B cell (primary cell): ENCODE results near the gene SLC4A2. TPM values are rescaled to one million over a fixed set of nuclear protein-coding genes. Genes with fewer than 3 reads are reported as not detected.

ENCODE experiments used
- ATAC-seq: fragments of 200-7000 bp; cut with Tn5 transposase; one replicate; pipeline ENCODE4 v1.10.0; 2021; ENCODE audit warnings: low read depth, mild to moderate bottlenecking, moderate number of reproducible peaks, moderate library complexity
- CTCF ChIA-PET: fragments of 350-600 bp; sonication (Branson Sonifier 250); formaldehyde crosslinking; loops from one replicate; lab custom pipeline; 2021; ENCODE audit warnings: antibody characterized with exemption, inconsistent platforms; lab: Charles Lee
- POLR2A ChIA-PET: fragments of 350-600 bp; sonication (Branson Sonifier 250); formaldehyde crosslinking; loops from one replicate; lab custom pipeline; 2021; ENCODE audit warnings: antibody characterized with exemption; lab: Charles Lee
- DNase-seq: peaks from one replicate; pipeline ENCODE4 v3.0.0; 2013
- H2AFZ ChIP-seq: 2 replicates; pipeline ENCODE4 v1.6.1; 2012; ENCODE audit warnings: mild to moderate bottlenecking, low read depth, low read length; ENCODE audit not compliant: insufficient read depth, poor library complexity, severe bottlenecking
- H3K27ac ChIP-seq, 2 donors: 1 replicate in 1 of 2; 2 replicates in 1 of 2; pipeline ENCODE4 v1.5.1; 2012 to 2013; ENCODE audit warnings: low read length in 2 of 2, mild to moderate bottlenecking in 2 of 2, moderate library complexity in 1 of 2
- H3K27me3 ChIP-seq, 4 experiments: fragments of 200-600 bp in 1 of 4; sonication (generic) in 1 of 4; replicated peaks in 1 of 4; 1 replicate in 2 of 4; 2 replicates in 2 of 4; pipeline versions ENCODE4 v1.6.1 to v1.7.0; 2013 to 2016; ENCODE audit warnings: low read length in 3 of 4, mild to moderate bottlenecking in 2 of 4, mixed read lengths in 1 of 4, moderate library complexity in 1 of 4; ENCODE audit not compliant: insufficient read depth in 4 of 4, control insufficient read depth in 3 of 4; ENCODE audit errors: control extremely low read depth in 1 of 4
- H3K36me3 ChIP-seq, 2 experiments: replicated peaks in 1 of 2; 1 replicate in 1 of 2; 2 replicates in 1 of 2; pipeline versions ENCODE4 v1.6.1 to v1.7.1; 2013; ENCODE audit warnings: low read length in 1 of 2; ENCODE audit not compliant: insufficient read depth in 2 of 2, control insufficient read depth in 1 of 2; ENCODE audit errors: control extremely low read depth in 1 of 2, extremely low read depth in 1 of 2
- H3K4me1 ChIP-seq, 2 donors: fragments of 200-600 bp in 1 of 2; sonication (generic) in 1 of 2; 1 replicate in 1 of 2; 2 replicates in 1 of 2; pipeline versions ENCODE4 v1.5.1 to v1.6.1; 2013 to 2017; ENCODE audit warnings: low read length in 2 of 2; ENCODE audit not compliant: control insufficient read depth in 2 of 2, insufficient read depth in 2 of 2
- H3K4me2 ChIP-seq: replicated peaks from 2 replicates; pipeline ENCODE3; 2012; ENCODE audit warnings: mild to moderate bottlenecking, low read depth, low read length; ENCODE audit not compliant: poor library complexity, severe bottlenecking
- H3K4me3 ChIP-seq, 5 experiments: fragments of 200-600 bp in 1 of 5; sonication (generic) in 1 of 5; 1 replicate in 3 of 5; 2 replicates in 2 of 5; pipeline versions ENCODE4 v1.5.1 to v1.7.0; 2011 to 2016; ENCODE audit warnings: low read length in 4 of 5, mild to moderate bottlenecking in 4 of 5, low read depth in 2 of 5, control low read depth in 1 of 5, moderate library complexity in 1 of 5; ENCODE audit not compliant: insufficient read depth in 1 of 5; ENCODE audit errors: control extremely low read depth in 1 of 5, extremely low read depth in 1 of 5
- H3K79me2 ChIP-seq: fragments of 200-600 bp; sonication (generic); one replicate; pipeline ENCODE4 v1.6.0; 2016; ENCODE audit warnings: low read length; ENCODE audit not compliant: control insufficient read depth, insufficient read depth
- H3K9ac ChIP-seq: fragments of 200-600 bp; sonication (generic); 2 replicates; pipeline ENCODE4 v1.6.1; 2017; ENCODE audit warnings: mild to moderate bottlenecking, low read length, moderate library complexity
- H3K9me3 ChIP-seq, 3 donors: one replicate each; pipeline versions ENCODE4 v1.6.1 to v1.7.1; 2013; ENCODE audit warnings: low read length in 2 of 3; ENCODE audit not compliant: control insufficient read depth in 2 of 3, insufficient read depth in 1 of 3; ENCODE audit errors: control extremely low read depth in 1 of 3
- H4K20me1 ChIP-seq: 2 replicates; pipeline ENCODE4 v1.6.0; 2012; ENCODE audit warnings: mild to moderate bottlenecking, low read length; ENCODE audit not compliant: insufficient read depth, control insufficient read depth, poor library complexity, severe bottlenecking
- H3K27ac Mint-ChIP-seq: one replicate; pipeline ENCODE4 v1.8.0; 2021; ENCODE audit warnings: mixed read lengths
- H3K27me3 Mint-ChIP-seq: one replicate; pipeline ENCODE4 v1.8.0; 2021; ENCODE audit warnings: mixed read lengths
- H3K4me1 Mint-ChIP-seq: one replicate; pipeline ENCODE4 v1.8.0; 2021; ENCODE audit warnings: mixed read lengths
- H3K4me3 Mint-ChIP-seq: one replicate; pipeline ENCODE4 v1.8.0; 2021; ENCODE audit warnings: mixed read lengths
- H3K9me3 Mint-ChIP-seq: one replicate; pipeline ENCODE4 v1.8.0; 2022; ENCODE audit warnings: mixed read lengths; ENCODE audit not compliant: insufficient read depth
- EZH2 ChIP-seq: IDR thresholded peaks from 2 replicates; pipeline ENCODE4 v1.6.1; 2012; ENCODE audit warnings: borderline replicate concordance, low read depth, mild to moderate bottlenecking, moderate library complexity, low read length; ENCODE audit not compliant: insufficient read depth, poor library complexity, severe bottlenecking
- WGBS: methylation state at CpG from one replicate; pipeline ENCODE4 v1.1.5; 2013; ENCODE audit warnings: missing lambda C conversion rate; ENCODE audit not compliant: insufficient coverage; 5-methylcytosine and 5-hydroxymethylcytosine counted together
- intact Hi-C: fragments of 100-400 bp; cut with micrococcal nuclease; formaldehyde crosslinking; loops from one replicate; pipeline ENCODE4 v1.10.0; 2022
- polyA plus RNA-seq: library from polyadenylated mRNA; depleted of rRNA; stranded (reverse); fragments of >200 nt; gene quantifications from 2 replicates; pipeline ENCODE4 v1.2.3, GENCODE V29; 2012
- total RNA-seq, 2 donors: library from RNA; stranded (reverse); fragments of 120-200 nt in 1 of 2; gene quantifications; 1 replicate in 1 of 2; 2 replicates in 1 of 2; pipeline versions ENCODE4 v1.2.3 to v1.2.4, GENCODE V29; 2013 to 2022
- TF ChIP-seq, protein P1 (sequence below): fragments of 200-600 bp; IDR thresholded peaks from one replicate; pipeline ENCODE4 v1.8.0; 2022; ENCODE audit warnings: antibody characterized with exemption, mild to moderate bottlenecking

SLC4A2 gene
- total and polyA plus RNA-seq, 2 donors (not counting 1 experiment from before 2014, with no cell fraction given), result 82.8 to 113 TPM

DNA sequence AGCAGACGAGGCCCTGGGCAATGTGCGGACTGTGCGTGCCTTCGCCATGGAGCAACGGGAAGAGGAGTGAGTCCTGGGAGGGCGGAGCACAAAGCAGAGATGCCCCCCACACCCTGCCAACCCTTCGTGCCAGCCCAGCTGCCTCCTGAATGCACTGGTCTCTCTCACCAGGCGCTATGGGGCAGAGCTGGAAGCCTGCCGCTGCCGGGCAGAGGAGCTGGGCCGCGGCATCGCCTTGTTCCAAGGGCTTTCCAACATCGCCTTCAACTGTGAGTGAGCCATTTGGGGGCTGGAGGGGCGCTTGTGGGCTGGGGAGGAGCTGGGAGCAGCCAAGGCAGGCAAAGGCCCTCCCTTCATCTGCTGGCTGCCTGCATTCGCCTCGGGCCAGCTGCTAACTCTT, 23.5 kb upstream of the SLC4A2 start:
- Mint-ChIP-seq H3K27me3 (no peaks in the 10 kb centered on the region), H3K4me1 (no peaks in the 10 kb centered on the region), H3K4me3 (no peak overlapping the region), H3K9me3 (no peaks in the 10 kb centered on the region), H3K27ac (no peak overlapping the region)
- no peaks in the 10 kb centered on the region for H3K9me3 ChIP-seq
- H2AFZ ChIP-seq, result no peak overlapping the region
- ChIA-PET POLR2A (no interaction called here), CTCF (no interaction called here)
- H3K27ac ChIP-seq, result no peak overlapping the region
- H3K4me1 ChIP-seq, result no peaks in the 10 kb centered on the region
- no peaks in the 10 kb centered on the region for H4K20me1 ChIP-seq
- no peaks in the 10 kb centered on the region for H3K27me3 ChIP-seq
- DNase-seq, result no peak
- 99% methylated on average over 16 of the region's 17 CpGs for WGBS
- H3K9ac ChIP-seq, result no peak overlapping the region
- H3K4me2 ChIP-seq, result no peak overlapping the region
- H3K36me3 ChIP-seq, result peaks cover 0 to 23% of the 10 kb centered on the region in 2 experiments
- no peak for ATAC-seq
- H3K4me3 ChIP-seq, result no peak overlapping the region
- peaks cover 3% of the 10 kb centered on the region for H3K79me2 ChIP-seq
- intact Hi-C loops, result no loop called here
- TF ChIP-seq EZH2, result no peak
- TF ChIP-seq, protein P1, sequence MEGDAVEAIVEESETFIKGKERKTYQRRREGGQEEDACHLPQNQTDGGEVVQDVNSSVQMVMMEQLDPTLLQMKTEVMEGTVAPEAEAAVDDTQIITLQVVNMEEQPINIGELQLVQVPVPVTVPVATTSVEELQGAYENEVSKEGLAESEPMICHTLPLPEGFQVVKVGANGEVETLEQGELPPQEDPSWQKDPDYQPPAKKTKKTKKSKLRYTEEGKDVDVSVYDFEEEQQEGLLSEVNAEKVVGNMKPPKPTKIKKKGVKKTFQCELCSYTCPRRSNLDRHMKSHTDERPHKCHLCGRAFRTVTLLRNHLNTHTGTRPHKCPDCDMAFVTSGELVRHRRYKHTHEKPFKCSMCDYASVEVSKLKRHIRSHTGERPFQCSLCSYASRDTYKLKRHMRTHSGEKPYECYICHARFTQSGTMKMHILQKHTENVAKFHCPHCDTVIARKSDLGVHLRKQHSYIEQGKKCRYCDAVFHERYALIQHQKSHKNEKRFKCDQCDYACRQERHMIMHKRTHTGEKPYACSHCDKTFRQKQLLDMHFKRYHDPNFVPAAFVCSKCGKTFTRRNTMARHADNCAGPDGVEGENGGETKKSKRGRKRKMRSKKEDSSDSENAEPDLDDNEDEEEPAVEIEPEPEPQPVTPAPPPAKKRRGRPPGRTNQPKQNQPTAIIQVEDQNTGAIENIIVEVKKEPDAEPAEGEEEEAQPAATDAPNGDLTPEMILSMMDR, result no peak

DNA sequence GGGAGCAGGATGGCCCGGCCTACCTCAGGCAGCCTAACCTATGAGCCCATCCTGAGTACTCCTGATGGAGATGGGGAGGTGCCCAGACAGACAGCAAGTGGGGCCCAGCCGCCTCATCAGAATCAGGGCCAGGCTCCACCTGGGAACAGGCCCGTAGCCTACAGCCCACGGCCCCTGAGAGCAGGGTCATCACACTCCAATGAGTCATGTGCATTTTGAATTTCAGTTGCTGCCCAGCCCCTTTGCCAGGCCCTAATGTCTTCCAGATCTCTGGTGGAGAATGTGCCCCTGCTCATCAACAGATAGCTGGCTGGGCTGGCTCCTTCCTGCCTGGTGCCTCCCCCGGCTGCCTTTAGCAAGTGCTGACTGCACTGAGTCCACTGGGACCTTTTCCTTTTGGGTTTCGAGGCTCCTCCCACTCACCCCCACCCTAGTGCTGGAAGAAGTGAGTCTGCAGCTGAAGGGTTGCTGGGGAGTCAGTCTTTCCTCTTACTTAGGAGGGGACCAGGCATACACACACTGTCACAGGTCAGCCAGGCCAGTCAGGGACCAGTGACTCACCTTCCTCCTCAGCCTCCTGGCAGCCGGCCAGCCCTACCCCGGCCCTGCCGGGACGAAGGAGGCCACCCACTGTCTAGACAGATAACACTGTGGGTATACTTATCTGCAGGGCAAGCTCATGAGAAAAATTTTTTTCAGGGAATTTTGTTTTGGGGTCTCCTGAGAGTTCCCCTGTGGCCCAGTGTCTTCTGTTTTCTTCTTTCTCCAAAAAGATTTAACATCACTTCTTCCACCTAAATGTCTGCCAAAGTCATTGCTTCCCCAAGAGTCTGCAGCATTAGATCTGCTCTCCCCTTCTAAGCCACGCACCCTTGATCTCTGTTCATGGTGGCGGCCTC, 20.2 kb upstream of the SLC4A2 start:
- no peak overlapping the region for H3K4me2 ChIP-seq
- H2AFZ ChIP-seq, result no peak overlapping the region
- no peak for ATAC-seq
- H3K27me3 ChIP-seq, result no peaks in the 10 kb centered on the region
- H3K9me3 ChIP-seq, result no peaks in the 10 kb centered on the region
- H4K20me1 ChIP-seq, result no peaks in the 10 kb centered on the region
- H3K27ac ChIP-seq, result no peak overlapping the region
- peaks cover 0 to 21% of the 10 kb centered on the region in 2 experiments for H3K36me3 ChIP-seq
- H3K4me3 ChIP-seq, result no peak overlapping the region
- no peak overlapping the region for H3K9ac ChIP-seq
- Mint-ChIP-seq H3K27ac (no peak overlapping the region), H3K27me3 (no peaks in the 10 kb centered on the region), H3K4me1 (no peaks in the 10 kb centered on the region), H3K9me3 (no peaks in the 10 kb centered on the region), H3K4me3 (no peak overlapping the region)
- no peak for DNase-seq
- H3K79me2 ChIP-seq, result no peaks in the 10 kb centered on the region
- H3K4me1 ChIP-seq, result no peaks in the 10 kb centered on the region
- POLR2A ChIA-PET, result no interaction called here
- WGBS, result 77% methylated on average over 8 of the region's 12 CpGs
- TF ChIP-seq EZH2, result no peak
- TF ChIP-seq, protein P1, result no peak
- intact Hi-C loops, result no loop called here
- CTCF ChIA-PET, result no interaction called here
